ENCODE measurements around the gene SVOP. TPM values are rescaled to one million over a fixed set of nuclear protein-coding genes. Genes with fewer than 3 reads are reported as not detected.
A peak's percentile ranks its signal among the peaks of the same experiment; 100 is the strongest.

SVOP gene
- total RNA-seq, 1 donor from 2014 or later: not detected

- ATAC-seq (no peak), DNase-seq (no peak)
- no peak for TF ChIP-seq CTCF (IDR thresholded peaks at IDR 0.05)
- no peaks in the 10 kb centered on the region for H3K9me3 ChIP-seq
- H3K27ac ChIP-seq: no peak overlapping the region
- no peak overlapping the region for H3K4me3 ChIP-seq
- no peaks in the 10 kb centered on the region for H3K27me3 ChIP-seq (ENCODE audit: low read depth)
- intact Hi-C loops (cut with DNase I): no loop called here
- H3K36me3 ChIP-seq: no peaks in the 10 kb centered on the region
- no peaks in the 10 kb centered on the region for H3K4me1 ChIP-seq
These were observed 60.9 kb downstream of the SVOP start for GRCh38 chr12:108959748-108960655.

DNA sequence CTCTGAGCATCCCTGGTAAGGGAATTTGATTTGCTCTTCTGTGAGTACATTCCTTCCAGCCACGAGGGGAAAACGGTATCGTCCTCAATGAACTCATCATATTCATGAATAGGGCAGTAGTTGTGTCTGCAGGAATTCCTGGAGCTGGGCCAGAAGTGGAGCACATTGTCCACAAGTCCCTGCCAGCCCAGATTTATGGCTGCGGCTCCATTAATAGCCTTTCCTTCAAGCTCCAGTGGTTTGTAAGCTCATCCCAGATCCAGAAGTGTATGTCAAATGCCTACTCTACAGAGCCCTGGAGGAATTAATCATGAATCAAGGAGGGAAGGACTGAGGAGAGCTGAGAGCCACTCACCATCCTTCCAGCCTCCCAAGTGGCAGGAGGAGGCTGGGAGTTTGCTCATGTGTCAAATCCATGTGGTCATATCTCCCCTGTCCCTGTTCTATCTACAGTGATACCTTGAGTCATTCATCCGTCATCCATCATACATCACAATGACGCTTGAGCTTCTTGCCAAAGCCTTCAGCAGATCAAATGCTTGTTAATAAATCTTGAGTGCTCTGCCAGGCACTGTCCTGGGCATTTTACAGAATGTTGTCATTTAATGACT, 65.5 kb downstream of the SVOP start:
- DNase-seq (no peak), ATAC-seq (no peak)
- H3K27ac ChIP-seq: no peak overlapping the region
- no peaks in the 10 kb centered on the region for H3K9me3 ChIP-seq
- no peaks in the 10 kb centered on the region for H3K27me3 ChIP-seq (ENCODE audit: low read depth)
- no peak overlapping the region for H3K4me3 ChIP-seq
- H3K4me1 ChIP-seq: peaks cover 10% of the 10 kb centered on the region
- TF ChIP-seq CTCF (IDR thresholded peaks at IDR 0.05): no peak
- no peaks in the 10 kb centered on the region for H3K36me3 ChIP-seq
- intact Hi-C loops (cut with DNase I): no loop called here

DNA sequence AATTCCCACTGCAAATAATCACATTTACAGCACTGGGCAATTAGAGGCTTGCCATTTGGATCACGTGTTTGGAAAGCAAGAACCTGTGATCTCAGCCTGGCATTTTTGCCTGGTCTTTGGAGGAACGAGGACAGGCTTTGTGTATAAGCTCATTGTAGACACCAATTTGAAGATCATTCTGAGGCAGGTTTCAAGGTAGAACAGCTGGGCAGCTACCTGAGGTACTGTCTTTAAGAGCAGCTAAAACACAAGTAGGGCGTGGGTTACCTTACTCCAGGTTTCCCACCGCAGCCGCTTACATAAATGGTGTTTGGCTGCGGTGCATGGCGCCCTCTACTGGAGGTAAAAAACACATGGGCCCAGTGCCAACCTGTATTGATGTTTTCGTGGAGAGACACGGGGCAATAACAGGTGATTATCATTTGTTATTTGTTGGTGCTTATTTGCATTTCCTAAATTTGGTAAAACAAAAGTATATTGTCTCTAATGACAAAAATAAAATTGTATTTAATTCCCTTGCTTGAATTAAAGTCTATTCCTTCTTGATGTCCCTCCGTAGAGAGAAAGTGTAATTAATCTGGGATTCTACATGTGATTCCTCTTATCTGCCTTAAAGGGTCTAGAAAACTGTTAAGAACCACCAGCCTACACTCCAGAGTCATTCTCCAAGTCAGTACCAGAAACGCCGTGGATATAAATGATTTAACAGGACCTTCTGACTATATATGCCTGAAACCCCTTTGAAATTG, 69.7 kb downstream of the SVOP start:
- peak; percentile 89 for TF ChIP-seq CTCF (IDR thresholded peaks at IDR 0.05)
- Histone ChIP-seq H3K36me3 (no peaks in the 10 kb centered on the region), H3K9me3 (peaks cover 8% of the 10 kb centered on the region), H3K27ac (no peak overlapping the region), H3K27me3 (ENCODE audit: low read depth) (no peaks in the 10 kb centered on the region), H3K4me1 (peaks cover 16% of the 10 kb centered on the region), H3K4me3 (peak overlapping the region; percentile 17)
- ATAC-seq (peak; percentile 89 to 90), DNase-seq (peak; percentile 80)
- intact Hi-C loops (cut with DNase I): no loop called here

DNA sequence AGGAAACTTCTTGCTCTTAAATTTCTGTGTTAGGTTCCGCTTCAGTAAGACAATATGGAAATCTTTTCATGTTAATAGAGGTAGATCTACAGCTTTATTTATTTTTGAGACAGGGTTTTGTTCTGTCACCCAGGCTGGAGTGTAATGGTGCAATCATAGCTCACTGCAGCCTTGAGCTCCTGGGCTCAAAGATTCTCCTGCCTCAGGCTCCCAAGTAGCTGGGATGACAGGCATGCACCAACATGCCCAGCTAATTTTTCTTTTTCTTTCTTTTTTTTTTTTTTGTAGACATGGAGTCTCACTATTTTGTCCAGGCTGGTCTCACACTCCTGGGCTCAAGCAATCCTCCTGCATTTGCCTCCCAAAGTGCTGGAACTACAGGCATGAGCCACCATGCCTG, 70.9 kb downstream of the SVOP start:
- H3K4me1 ChIP-seq: peaks cover 16% of the 10 kb centered on the region
- no peak overlapping the region for H3K4me3 ChIP-seq
- DNase-seq (no peak), ATAC-seq (no peak)
- intact Hi-C loops (cut with DNase I): no loop called here
- no peaks in the 10 kb centered on the region for H3K36me3 ChIP-seq
- no peak for TF ChIP-seq CTCF (IDR thresholded peaks at IDR 0.05)
- no peaks in the 10 kb centered on the region for H3K27me3 ChIP-seq (ENCODE audit: low read depth)
- no peak overlapping the region for H3K27ac ChIP-seq
- H3K9me3 ChIP-seq: peaks cover 8% of the 10 kb centered on the region

DNA sequence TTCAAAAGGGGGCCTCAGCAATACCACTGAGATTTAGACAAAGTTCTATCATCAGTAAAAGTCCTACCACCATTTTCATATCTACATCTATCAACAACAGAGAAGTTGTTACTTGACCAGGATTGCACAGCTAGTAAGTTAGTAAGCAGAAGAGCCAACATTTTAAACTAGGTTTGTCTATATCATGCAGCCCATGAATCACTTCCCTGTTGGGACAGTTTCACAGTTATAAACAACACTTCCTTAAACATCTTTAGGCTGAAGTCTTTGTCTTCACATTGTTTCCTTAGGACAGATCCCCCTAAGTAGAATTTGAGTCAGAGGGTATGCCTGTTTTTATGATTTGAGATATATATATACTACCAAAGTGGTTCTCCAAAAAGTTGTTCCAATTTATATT, 72.5 kb downstream of the SVOP start:
- no peaks in the 10 kb centered on the region for H3K36me3 ChIP-seq
- no peak for DNase-seq
- H3K27me3 ChIP-seq (ENCODE audit: low read depth): no peaks in the 10 kb centered on the region
- intact Hi-C loops (cut with DNase I): no loop called here
- peaks cover 16% of the 10 kb centered on the region for H3K4me1 ChIP-seq
- no peak for TF ChIP-seq CTCF (IDR thresholded peaks at IDR 0.05)
- no peak overlapping the region for H3K27ac ChIP-seq
- peaks cover 8% of the 10 kb centered on the region for H3K9me3 ChIP-seq
- ATAC-seq: no peak
- no peak overlapping the region for H3K4me3 ChIP-seq
